ENCODE results near the gene CYP2W1. TPM values are rescaled to one million over a fixed set of nuclear protein-coding genes. Genes with fewer than 3 reads are reported as not detected.

Gene CYP2W1
- total RNA-seq, 1 experiment from 2014 or later, result not detected

DNA sequence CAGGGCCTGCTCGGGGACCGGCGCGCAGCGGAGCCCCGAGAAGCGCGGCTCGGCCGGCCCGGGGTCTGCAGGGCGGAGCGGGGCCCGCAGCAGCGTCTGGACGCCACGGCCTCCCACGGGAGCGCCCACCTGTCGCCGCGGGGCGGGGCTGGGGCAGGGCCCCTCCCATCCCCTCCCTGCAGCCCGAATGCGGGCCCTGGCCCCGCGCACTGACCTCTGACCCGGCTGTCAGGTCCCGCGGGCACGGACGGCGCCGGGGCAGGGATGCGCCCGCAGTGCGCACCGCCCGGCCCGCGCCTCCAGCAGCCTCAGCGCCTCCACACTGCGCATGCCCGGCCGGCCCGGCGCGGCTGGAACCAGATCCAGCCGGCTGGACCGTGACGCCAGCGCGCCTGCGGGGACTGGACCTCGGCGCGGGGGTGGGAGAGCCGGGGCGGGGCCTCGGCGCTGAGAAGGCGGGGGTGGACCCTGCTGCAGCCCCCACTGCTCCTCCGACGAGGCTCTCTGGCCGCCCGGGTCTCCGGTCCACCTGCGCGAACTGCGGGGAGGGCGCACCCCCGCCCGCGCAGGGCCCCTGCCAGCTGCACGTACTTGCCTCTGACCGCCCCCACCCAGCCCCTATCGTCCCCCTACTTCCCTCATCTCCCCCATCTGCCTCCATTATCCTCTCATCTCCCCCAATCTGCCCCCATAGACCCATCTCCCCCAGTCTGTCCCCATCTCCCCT lies 45.2 kb downstream of the CYP2W1 start:
- ChIA-PET POLR2A (ENCODE audit: unreplicated experiment) (no interaction called here), CTCF (interaction anchor here (0.6 kb wide), 1 partner anchor 212 kb away, joined by 5 read pairs; no protein-coding TSS in a partner anchor)
- no peaks in the 10 kb centered on the region for H3K9me3 ChIP-seq (ENCODE audit: insufficient read depth, low read depth)
- H3K4me1 ChIP-seq (replicated peaks; ENCODE audit: insufficient read depth), result peaks cover 14% of the 10 kb centered on the region
- peak overlapping the region; percentile 69 for H3K4me3 ChIP-seq
- H3K27ac ChIP-seq, result peak overlapping the region; percentile 35; the same call in 1 of the 2 replicates
- H3K27me3 ChIP-seq (ENCODE audit: insufficient read depth, low read depth), result no peaks in the 10 kb centered on the region
- no TSS peak for BruUV-seq (replicated peaks)
- no peak for TF ChIP-seq EZH2 (IDR thresholded peaks at IDR 0.05; ENCODE audit: low read depth)
- TF ChIP-seq, protein P1, sequence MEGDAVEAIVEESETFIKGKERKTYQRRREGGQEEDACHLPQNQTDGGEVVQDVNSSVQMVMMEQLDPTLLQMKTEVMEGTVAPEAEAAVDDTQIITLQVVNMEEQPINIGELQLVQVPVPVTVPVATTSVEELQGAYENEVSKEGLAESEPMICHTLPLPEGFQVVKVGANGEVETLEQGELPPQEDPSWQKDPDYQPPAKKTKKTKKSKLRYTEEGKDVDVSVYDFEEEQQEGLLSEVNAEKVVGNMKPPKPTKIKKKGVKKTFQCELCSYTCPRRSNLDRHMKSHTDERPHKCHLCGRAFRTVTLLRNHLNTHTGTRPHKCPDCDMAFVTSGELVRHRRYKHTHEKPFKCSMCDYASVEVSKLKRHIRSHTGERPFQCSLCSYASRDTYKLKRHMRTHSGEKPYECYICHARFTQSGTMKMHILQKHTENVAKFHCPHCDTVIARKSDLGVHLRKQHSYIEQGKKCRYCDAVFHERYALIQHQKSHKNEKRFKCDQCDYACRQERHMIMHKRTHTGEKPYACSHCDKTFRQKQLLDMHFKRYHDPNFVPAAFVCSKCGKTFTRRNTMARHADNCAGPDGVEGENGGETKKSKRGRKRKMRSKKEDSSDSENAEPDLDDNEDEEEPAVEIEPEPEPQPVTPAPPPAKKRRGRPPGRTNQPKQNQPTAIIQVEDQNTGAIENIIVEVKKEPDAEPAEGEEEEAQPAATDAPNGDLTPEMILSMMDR (conservative IDR thresholded peaks at IDR 0.05), result no peak
- no peaks in the 10 kb centered on the region for H3K36me3 ChIP-seq (ENCODE audit: low read depth)
- intact Hi-C loops (cut with micrococcal nuclease; ENCODE audit: unreplicated experiment), result no loop called here
- peak overlapping the region; percentile 72 for H2AFZ ChIP-seq
- DNase-seq, result peak; percentile 59 to 95
- peak overlapping the region; percentile 70 for H3K4me2 ChIP-seq
- peaks cover 27% of the 10 kb centered on the region for H3K79me2 ChIP-seq (ENCODE audit: low read depth)
- 0 out of 2 replicates have a peak, but pooled peaks cover 24% of the 10 kb centered on the region for H3F3A ChIP-seq (ENCODE audit: insufficient read depth, low read depth)
- no peaks in the 10 kb centered on the region for H3K9me2 ChIP-seq (ENCODE audit: insufficient read depth)
- H4K20me1 ChIP-seq (ENCODE audit: insufficient read depth), result peaks cover 21% of the 10 kb centered on the region; the same call in 1 of the 2 replicates

DNA sequence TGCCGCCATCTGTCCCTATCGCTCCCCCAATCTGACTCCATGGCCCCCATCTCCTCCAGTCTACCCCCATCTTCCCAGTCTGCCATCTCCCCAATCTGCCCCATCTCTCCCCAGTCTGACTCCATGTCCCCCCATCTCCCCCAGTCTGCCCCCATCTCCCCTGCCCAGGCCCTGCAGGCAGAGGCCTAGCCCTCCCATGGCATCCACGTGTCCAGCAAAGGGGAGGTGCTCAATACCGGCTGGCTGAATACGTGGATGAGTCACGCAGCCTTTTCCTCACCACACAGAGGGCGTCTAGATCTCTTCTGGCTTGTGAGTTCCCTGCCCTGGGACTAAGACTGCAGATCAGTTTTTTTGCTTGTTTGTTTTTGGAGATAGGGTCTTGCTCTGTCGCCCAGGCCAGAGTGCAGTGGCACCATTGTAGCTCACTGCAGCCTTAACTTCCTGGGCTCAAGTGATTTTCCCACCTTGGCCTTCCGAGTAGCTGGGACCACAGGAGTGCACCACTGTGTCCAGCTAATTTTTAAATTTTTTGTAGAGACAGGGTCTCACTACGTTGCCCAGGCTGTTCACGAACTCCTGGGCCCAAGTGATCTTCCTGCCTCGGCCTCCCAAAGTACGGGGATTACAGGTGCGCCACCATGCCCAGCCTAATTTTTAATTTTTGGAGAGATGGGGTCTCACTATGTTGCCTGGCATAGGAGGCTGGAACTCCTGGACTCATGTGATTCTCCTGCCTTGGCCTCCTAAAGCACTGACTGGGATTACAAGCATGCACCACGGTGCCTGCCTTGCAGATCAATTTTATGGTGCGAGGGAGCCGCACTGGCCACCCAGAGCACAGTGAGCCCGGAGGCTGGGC lies 46.0 kb downstream of the CYP2W1 start:
- no peaks in the 10 kb centered on the region for H3K9me3 ChIP-seq (ENCODE audit: insufficient read depth, low read depth)
- H2AFZ ChIP-seq, result peak overlapping the region; percentile 72
- POLR2A ChIA-PET (ENCODE audit: unreplicated experiment), result interaction anchor here (0.7 kb wide), 1 partner anchor 115 kb away, joined by 3 read pairs; no protein-coding TSS in a partner anchor

More for the DNA sequence above, 46.0 kb downstream of the CYP2W1 start:
- peak overlapping the region; percentile 70 for H3K4me2 ChIP-seq
- CTCF ChIA-PET, result no interaction called here
- peaks cover 22% of the 10 kb centered on the region for H3K79me2 ChIP-seq (ENCODE audit: low read depth)
- peaks cover 18% of the 10 kb centered on the region; the same call in 1 of the 2 replicates for H4K20me1 ChIP-seq (ENCODE audit: insufficient read depth)
- no peaks in the 10 kb centered on the region for H3K27me3 ChIP-seq (ENCODE audit: insufficient read depth, low read depth)
- no peaks in the 10 kb centered on the region for H3K9me2 ChIP-seq (ENCODE audit: insufficient read depth)
- peak overlapping the region; percentile 35 for H3K27ac ChIP-seq
- H3K4me3 ChIP-seq, result peak overlapping the region; percentile 69
- peak; percentile 88 to 91 for DNase-seq
- intact Hi-C loops (cut with micrococcal nuclease; ENCODE audit: unreplicated experiment), result no loop called here
- 0 out of 2 replicates have a peak, but pooled peaks cover 23% of the 10 kb centered on the region for H3F3A ChIP-seq (ENCODE audit: insufficient read depth, low read depth)
- H3K36me3 ChIP-seq (ENCODE audit: low read depth), result no peaks in the 10 kb centered on the region
- H3K4me1 ChIP-seq (replicated peaks; ENCODE audit: insufficient read depth), result peaks cover 14% of the 10 kb centered on the region
- no peak for TF ChIP-seq EZH2 (IDR thresholded peaks at IDR 0.05; ENCODE audit: low read depth)
- TF ChIP-seq, protein P1 (conservative IDR thresholded peaks at IDR 0.05), result no peak
- TSS peak; percentile 84 for BruUV-seq (replicated peaks)

Measured in PC-9 (cell line).